CD4-positive, alpha-beta T cell treated with Interleukin-12 subunit alpha and Interleukin-12 subunit beta, for 1 hour (primary cell): ENCODE data around the gene LRRC41.
A peak's percentile ranks its signal among the peaks of the same experiment; 100 is the strongest.
"Not testable (repeated sequence)": the region's sequence is repeated elsewhere in the genome, so short reads cannot be mapped to it uniquely, and the experiment has no call there.

ENCODE experiments used
- DNase-seq: peaks from one replicate; pipeline ENCODE4 v3.0.0-alpha.2; 2020

The LRRC41 gene

GRCh38 chr1:46285730-46286477, 17.5 kb downstream of the LRRC41 start:
- DNase-seq, result peak; percentile 11

GRCh38 chr1:46284597-46285564, 18.5 kb downstream of the LRRC41 start:
- DNase-seq, result no peak

GRCh38 chr1:46284058-46284457, 19.4 kb downstream of the LRRC41 start:
- no peak for DNase-seq

- DNase-seq, result no peak
Observed at GRCh38 chr1:46281021-46281420, 22.4 kb downstream of the LRRC41 start.

GRCh38 chr1:46280092-46280491, 23.3 kb downstream of the LRRC41 start:
- DNase-seq, result no peak

- DNase-seq, result no peak
Observed at GRCh38 chr1:46278807-46279206, 24.6 kb downstream of the LRRC41 start.

GRCh38 chr1:46277658-46278373, 25.6 kb downstream of the LRRC41 start:
- DNase-seq, result no peak

GRCh38 chr1:46275030-46275337, 28.4 kb downstream of the LRRC41 start:
- DNase-seq, result no peak

- DNase-seq, result no peak
Observed at GRCh38 chr1:46274225-46275029, 29.0 kb downstream of the LRRC41 start.

- no peak for DNase-seq
Observed at GRCh38 chr1:46268578-46268977, 34.8 kb downstream of the LRRC41 start.

- no peak for DNase-seq
Observed at GRCh38 chr1:46263146-46263545, 40.3 kb downstream of the LRRC41 start.

- no peak for DNase-seq
Observed at GRCh38 chr1:46262508-46262907, 40.9 kb downstream of the LRRC41 start.

GRCh38 chr1:46256523-46256922, 46.9 kb downstream of the LRRC41 start:
- no peak for DNase-seq

- DNase-seq, result no peak
Observed at GRCh38 chr1:46254668-46255067, 48.7 kb downstream of the LRRC41 start.

- DNase-seq, result no peak
Observed at GRCh38 chr1:46248122-46248920, 55.1 kb downstream of the LRRC41 start.

GRCh38 chr1:46247436-46248121, 55.8 kb downstream of the LRRC41 start, which contains the start of gene RAD54L:
RAD54L (plus strand) TSS chr1:46247763; CDS start chr1:46248406, 643 bp downstream.
- peak; percentile 98 for DNase-seq

- peak; percentile 51 for DNase-seq
Observed at GRCh38 chr1:46246548-46247435, 56.6 kb downstream of the LRRC41 start.

- not testable (repeated sequence) for DNase-seq
Observed at GRCh38 chr1:46246136-46246535, 57.3 kb downstream of the LRRC41 start.

GRCh38 chr1:46244656-46245371, 58.6 kb downstream of the LRRC41 start:
- peak; percentile 42 for DNase-seq
